Measurements from ENCODE around the gene UNC93B1. TPM values are rescaled to one million over a fixed set of nuclear protein-coding genes. Genes with fewer than 3 reads are reported as not detected.
"Not testable (repeated sequence)": the region's sequence is repeated elsewhere in the genome, so short reads cannot be mapped to it uniquely, and the experiment has no call there.

UNC93B1 gene
- total RNA-seq, 1 donor from 2014 or later, result 15.9 TPM

DNA sequence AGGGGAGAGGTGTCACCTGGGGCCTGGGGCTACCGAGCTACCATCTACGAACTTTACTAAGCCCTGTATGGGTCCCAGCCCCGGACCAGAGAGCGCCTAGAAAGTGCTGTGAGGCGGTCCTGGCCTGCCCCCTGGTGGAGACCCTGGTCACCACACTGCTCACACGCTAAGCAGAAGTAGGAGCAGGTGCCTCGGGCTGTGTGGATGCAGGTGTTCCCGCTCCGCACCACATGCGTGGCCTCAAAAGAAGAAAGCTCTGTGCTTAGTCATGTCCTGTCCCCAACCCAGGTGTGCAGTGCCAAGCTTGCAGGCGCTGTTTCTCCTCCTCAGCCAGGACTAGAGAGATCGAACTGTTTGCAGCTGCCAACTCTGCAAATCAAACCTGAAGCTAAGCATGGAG lies 10.1 kb downstream of the UNC93B1 start:
- not testable (repeated sequence) for H3K27me3 Mint-ChIP-seq (ENCODE audit: low read depth); H3K36me3 Mint-ChIP-seq (ENCODE audit: low read depth); H3K4me3 Mint-ChIP-seq (ENCODE audit: unreplicated experiment); DNase-seq (ENCODE audit: low spot score); H3K9me3 Mint-ChIP-seq (ENCODE audit: low read depth); H3K4me1 Mint-ChIP-seq (ENCODE audit: low read depth); H3K27ac Mint-ChIP-seq (ENCODE audit: unreplicated experiment)
- TF ChIP-seq, protein P1, sequence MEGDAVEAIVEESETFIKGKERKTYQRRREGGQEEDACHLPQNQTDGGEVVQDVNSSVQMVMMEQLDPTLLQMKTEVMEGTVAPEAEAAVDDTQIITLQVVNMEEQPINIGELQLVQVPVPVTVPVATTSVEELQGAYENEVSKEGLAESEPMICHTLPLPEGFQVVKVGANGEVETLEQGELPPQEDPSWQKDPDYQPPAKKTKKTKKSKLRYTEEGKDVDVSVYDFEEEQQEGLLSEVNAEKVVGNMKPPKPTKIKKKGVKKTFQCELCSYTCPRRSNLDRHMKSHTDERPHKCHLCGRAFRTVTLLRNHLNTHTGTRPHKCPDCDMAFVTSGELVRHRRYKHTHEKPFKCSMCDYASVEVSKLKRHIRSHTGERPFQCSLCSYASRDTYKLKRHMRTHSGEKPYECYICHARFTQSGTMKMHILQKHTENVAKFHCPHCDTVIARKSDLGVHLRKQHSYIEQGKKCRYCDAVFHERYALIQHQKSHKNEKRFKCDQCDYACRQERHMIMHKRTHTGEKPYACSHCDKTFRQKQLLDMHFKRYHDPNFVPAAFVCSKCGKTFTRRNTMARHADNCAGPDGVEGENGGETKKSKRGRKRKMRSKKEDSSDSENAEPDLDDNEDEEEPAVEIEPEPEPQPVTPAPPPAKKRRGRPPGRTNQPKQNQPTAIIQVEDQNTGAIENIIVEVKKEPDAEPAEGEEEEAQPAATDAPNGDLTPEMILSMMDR (IDR thresholded peaks at IDR 0.05), result peak; percentile 76

- not testable (repeated sequence) for H3K9me3 Mint-ChIP-seq (ENCODE audit: low read depth); H3K4me1 Mint-ChIP-seq (ENCODE audit: low read depth); H3K27me3 Mint-ChIP-seq (ENCODE audit: low read depth); DNase-seq (ENCODE audit: low spot score); H3K36me3 Mint-ChIP-seq (ENCODE audit: low read depth); H3K27ac Mint-ChIP-seq (ENCODE audit: unreplicated experiment)
- peak overlapping the region; percentile 35 for H3K4me3 Mint-ChIP-seq (ENCODE audit: unreplicated experiment)
These were observed 12.4 kb downstream of the UNC93B1 start for GRCh38 chr11:67991347-67992121.

- H3K9me3 Mint-ChIP-seq (ENCODE audit: low read depth); H3K27me3 Mint-ChIP-seq (ENCODE audit: low read depth); H3K36me3 Mint-ChIP-seq (ENCODE audit: low read depth); H3K4me1 Mint-ChIP-seq (ENCODE audit: low read depth); DNase-seq (ENCODE audit: low spot score); H3K27ac Mint-ChIP-seq (ENCODE audit: unreplicated experiment): not testable (repeated sequence)
- peak overlapping the region; percentile 6 for H3K4me3 Mint-ChIP-seq (ENCODE audit: unreplicated experiment)
These were observed 13.2 kb downstream of the UNC93B1 start for GRCh38 chr11:67990546-67991346.

GRCh38 chr11:67985302-67985701 lies 18.6 kb downstream of the UNC93B1 start:
- not testable (repeated sequence) for H3K9me3 Mint-ChIP-seq (ENCODE audit: low read depth); H3K27ac Mint-ChIP-seq (ENCODE audit: unreplicated experiment); H3K36me3 Mint-ChIP-seq (ENCODE audit: low read depth); H3K4me1 Mint-ChIP-seq (ENCODE audit: low read depth); DNase-seq (ENCODE audit: low spot score); H3K4me3 Mint-ChIP-seq (ENCODE audit: unreplicated experiment)
- H3K27me3 Mint-ChIP-seq (ENCODE audit: low read depth), result peaks cover 17% of the 10 kb centered on the region

GRCh38 chr11:67983951-67984350 lies 19.9 kb downstream of the UNC93B1 start:
- Mint-ChIP-seq H3K4me1 (ENCODE audit: low read depth) (no peaks in the 10 kb centered on the region), H3K27me3 (ENCODE audit: low read depth) (peaks cover 26% of the 10 kb centered on the region), H3K9me3 (ENCODE audit: low read depth) (no peaks in the 10 kb centered on the region), H3K27ac (ENCODE audit: unreplicated experiment) (no peak overlapping the region), H3K36me3 (ENCODE audit: low read depth) (no peaks in the 10 kb centered on the region), H3K4me3 (ENCODE audit: unreplicated experiment) (no peak overlapping the region)
- DNase-seq (ENCODE audit: low spot score), result no peak
- TF ChIP-seq, protein P1 (IDR thresholded peaks at IDR 0.05), result no peak

- not testable (repeated sequence) for H3K36me3 Mint-ChIP-seq (ENCODE audit: low read depth); H3K9me3 Mint-ChIP-seq (ENCODE audit: low read depth); H3K4me1 Mint-ChIP-seq (ENCODE audit: low read depth); H3K27ac Mint-ChIP-seq (ENCODE audit: unreplicated experiment); H3K4me3 Mint-ChIP-seq (ENCODE audit: unreplicated experiment); DNase-seq (ENCODE audit: low spot score)
- peaks cover 34% of the 10 kb centered on the region for H3K27me3 Mint-ChIP-seq (ENCODE audit: low read depth)
These were observed 21.5 kb downstream of the UNC93B1 start for GRCh38 chr11:67982255-67982857.

DNA sequence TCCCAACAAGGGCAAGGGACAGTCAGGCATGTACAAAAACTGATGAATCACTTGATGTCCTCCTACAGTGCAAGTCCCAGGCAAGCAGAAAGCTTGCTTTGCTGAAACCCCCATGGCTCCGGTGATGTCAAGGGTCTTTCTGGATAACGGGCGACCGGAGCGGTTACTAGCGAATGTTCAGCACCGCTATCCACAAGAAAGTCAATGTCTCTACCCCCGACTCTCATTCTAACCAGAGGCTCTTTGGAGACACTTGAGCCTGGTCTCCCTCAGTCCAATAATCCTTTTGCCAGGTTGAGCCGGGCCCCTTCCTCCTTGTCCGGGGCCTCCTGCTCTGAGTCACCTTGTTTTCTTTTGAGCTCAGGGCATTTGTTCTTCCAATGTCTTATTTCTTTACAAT lies 22.7 kb downstream of the UNC93B1 start:
- not testable (repeated sequence) for H3K36me3 Mint-ChIP-seq (ENCODE audit: low read depth); H3K27ac Mint-ChIP-seq (ENCODE audit: unreplicated experiment); H3K9me3 Mint-ChIP-seq (ENCODE audit: low read depth); DNase-seq (ENCODE audit: low spot score); H3K4me3 Mint-ChIP-seq (ENCODE audit: unreplicated experiment); H3K4me1 Mint-ChIP-seq (ENCODE audit: low read depth)
- H3K27me3 Mint-ChIP-seq (ENCODE audit: low read depth), result peaks cover 38% of the 10 kb centered on the region

GRCh38 chr11:67978766-67979418 lies 25.0 kb downstream of the UNC93B1 start:
- H3K9me3 Mint-ChIP-seq (ENCODE audit: low read depth); H3K36me3 Mint-ChIP-seq (ENCODE audit: low read depth); H3K4me1 Mint-ChIP-seq (ENCODE audit: low read depth); H3K4me3 Mint-ChIP-seq (ENCODE audit: unreplicated experiment); DNase-seq (ENCODE audit: low spot score); H3K27ac Mint-ChIP-seq (ENCODE audit: unreplicated experiment): not testable (repeated sequence)
- peaks cover 54% of the 10 kb centered on the region for H3K27me3 Mint-ChIP-seq (ENCODE audit: low read depth)

- H3K4me1 Mint-ChIP-seq (ENCODE audit: low read depth), result not testable (repeated sequence)
These were observed 29.2 kb downstream of the UNC93B1 start for GRCh38 chr11:67974746-67975145.

GRCh38 chr11:67965830-67966348 lies 38.0 kb downstream of the UNC93B1 start:
- H3K4me3 Mint-ChIP-seq (ENCODE audit: unreplicated experiment); H3K9me3 Mint-ChIP-seq (ENCODE audit: low read depth); H3K36me3 Mint-ChIP-seq (ENCODE audit: low read depth); H3K4me1 Mint-ChIP-seq (ENCODE audit: low read depth); H3K27ac Mint-ChIP-seq (ENCODE audit: unreplicated experiment); DNase-seq (ENCODE audit: low spot score): not testable (repeated sequence)
- peaks cover 32% of the 10 kb centered on the region for H3K27me3 Mint-ChIP-seq (ENCODE audit: low read depth)

More at GRCh38 chr11:67974746-67975145, 29.2 kb downstream of the UNC93B1 start:
- peaks cover 47% of the 10 kb centered on the region for H3K27me3 Mint-ChIP-seq (ENCODE audit: low read depth)
- H3K36me3 Mint-ChIP-seq (ENCODE audit: low read depth); H3K9me3 Mint-ChIP-seq (ENCODE audit: low read depth); H3K27ac Mint-ChIP-seq (ENCODE audit: unreplicated experiment); H3K4me3 Mint-ChIP-seq (ENCODE audit: unreplicated experiment); DNase-seq (ENCODE audit: low spot score): not testable (repeated sequence)

All from chondrocyte (in vitro differentiated cells).